ENCODE data around the gene RBMS3.

RBMS3 gene

GRCh38 chr3:29576181-29576580, 295.3 kb downstream of the RBMS3 start:
- no peak for DNase-seq (ENCODE audit: low spot score)

DNA sequence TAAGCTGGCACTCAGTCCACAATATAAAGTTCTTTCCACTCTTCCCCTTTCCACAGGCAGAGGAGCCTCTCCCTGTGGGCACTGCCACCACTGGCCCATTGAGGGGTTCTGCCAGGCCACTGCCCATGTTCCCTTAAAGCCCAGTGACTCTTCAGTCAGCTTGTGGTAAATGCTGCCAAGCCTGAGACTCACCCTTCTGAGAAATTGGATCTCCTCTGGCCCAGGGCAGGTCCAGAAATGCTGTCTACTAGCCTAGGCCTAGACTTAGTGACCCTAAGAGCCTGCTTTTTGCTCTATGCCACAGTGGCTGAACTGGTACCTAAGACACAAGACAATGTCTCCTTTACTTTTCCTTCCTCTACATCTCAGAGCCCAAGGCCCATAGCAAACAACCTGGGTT, 295.8 kb downstream of the RBMS3 start:
- no peak for DNase-seq (ENCODE audit: low spot score)

GRCh38 chr3:29577250-29577649, 296.4 kb downstream of the RBMS3 start:
- no peak for DNase-seq (ENCODE audit: low spot score)

DNA sequence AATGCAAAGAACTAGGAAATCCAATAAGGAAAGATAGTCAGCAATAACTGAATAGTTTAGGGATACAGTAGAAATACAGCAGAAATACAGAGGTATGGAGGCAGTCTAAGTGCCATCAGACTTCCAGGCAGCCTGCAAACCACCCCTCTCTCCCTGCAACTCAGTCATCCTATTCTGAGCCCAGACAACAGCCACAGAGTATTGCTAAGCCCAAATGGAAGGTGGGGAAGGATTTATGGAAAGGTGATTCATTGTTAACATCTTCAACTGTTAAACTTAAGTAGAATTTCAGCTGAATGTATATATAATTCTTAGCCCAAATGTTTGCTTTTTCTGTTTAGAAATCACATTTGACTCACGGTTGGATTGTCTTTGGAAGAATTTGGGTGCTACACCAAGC, 300.4 kb downstream of the RBMS3 start:
- DNase-seq (ENCODE audit: low spot score), result no peak

GRCh38 chr3:29582273-29582672, 301.4 kb downstream of the RBMS3 start:
- peak; percentile 32 for DNase-seq (ENCODE audit: low spot score)

DNA sequence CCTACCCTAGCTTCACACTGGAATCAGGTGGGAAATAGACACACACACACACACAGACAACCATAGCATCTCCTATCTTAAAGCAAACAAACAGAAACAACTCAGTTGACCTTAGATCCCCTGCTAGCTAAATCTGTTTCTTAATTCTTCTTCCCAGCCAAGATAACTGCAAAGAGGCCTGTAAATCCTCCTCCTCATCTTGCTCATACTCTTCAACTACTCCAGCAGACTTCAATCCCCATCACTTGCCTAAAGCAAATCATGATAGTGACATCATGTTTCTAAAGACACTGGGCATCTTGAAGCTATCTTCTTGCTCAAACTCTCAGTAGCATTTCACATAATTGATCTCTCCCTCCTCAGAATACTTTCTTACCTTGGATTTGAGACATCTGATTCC, 303.0 kb downstream of the RBMS3 start:
- DNase-seq (ENCODE audit: low spot score), result no peak

- DNase-seq (ENCODE audit: low spot score), result no peak
These were observed 304.5 kb downstream of the RBMS3 start for GRCh38 chr3:29585368-29585767.

- DNase-seq (ENCODE audit: low spot score), result no peak
These were observed 306.5 kb downstream of the RBMS3 start for GRCh38 chr3:29587340-29587739.

DNA sequence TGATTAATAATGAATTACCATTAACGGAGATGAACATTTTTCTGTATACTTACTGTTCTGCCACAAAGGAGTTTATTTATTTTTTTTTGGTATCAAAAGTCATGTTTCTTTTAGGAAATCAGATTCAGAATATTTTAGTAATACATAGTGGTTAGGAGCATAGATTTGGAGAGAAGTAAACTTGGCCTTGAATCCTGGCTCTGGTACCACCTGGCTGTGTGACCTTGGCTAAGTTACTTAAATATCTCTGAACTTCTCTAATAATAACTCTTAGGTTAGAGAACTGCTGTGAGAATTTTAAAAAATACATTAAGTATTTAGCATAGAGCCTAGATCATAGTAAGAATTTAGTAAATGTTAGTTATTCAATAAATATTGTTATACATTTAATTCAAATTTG, 309.1 kb downstream of the RBMS3 start:
- DNase-seq (ENCODE audit: low spot score), result no peak

DNA sequence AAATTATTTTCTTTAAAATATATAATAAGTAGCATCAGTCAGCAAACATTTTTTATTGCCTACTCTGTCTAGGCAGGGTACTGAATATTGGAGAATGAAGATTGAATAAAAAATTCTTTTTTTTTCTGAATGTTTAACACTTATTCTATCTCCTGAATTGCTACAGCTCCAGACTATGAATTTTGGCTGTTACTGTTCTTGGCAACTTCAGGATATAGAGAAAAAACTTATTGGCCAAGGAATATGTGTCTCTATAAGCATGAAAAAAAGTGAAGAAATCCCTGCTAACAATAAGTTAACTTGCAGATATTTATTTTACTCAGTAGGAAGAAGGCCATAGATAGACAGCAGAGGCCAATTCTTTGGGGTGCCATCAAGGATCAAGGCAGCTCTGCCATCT, 309.6 kb downstream of the RBMS3 start:
- no peak for DNase-seq (ENCODE audit: low spot score)

GRCh38 chr3:29591579-29591978, 310.7 kb downstream of the RBMS3 start:
- no peak for DNase-seq (ENCODE audit: low spot score)

DNA sequence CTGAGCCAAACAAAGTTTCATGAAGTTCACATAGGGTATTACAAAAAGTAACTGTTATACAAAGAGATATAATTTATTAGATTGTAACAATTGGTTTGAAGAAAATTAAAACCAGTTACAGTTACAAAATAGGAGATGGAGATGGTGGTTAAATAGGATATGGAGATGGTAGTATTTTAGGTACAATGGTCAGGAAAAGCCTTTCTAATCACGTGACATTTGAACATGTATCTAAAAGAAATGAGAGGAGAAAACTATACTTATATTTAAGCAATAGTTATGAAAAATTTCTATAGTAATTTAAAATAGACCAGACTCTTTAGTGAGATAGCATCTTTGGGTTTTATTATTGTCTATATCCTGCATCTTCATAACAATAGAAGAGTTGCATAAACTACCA, 312.9 kb downstream of the RBMS3 start:
- no peak for DNase-seq (ENCODE audit: low spot score)

DNA sequence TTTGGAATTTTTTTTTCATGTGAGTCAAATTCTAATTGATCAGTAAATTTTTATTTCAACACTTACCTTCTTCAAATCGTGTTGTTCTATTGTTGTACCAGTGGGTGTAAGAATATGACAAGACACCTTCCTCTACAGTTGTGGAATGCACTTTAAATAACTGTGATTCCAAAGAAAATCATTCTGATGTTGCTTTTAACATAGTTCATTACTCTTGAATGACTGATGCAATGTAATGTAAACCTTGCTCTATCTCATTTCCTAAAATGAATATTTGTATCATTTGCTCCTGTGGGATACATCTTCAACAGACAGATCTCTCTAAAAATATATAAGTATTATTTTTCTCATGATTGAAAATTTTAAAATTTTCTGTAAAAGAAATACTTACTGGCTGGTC, 313.4 kb downstream of the RBMS3 start:
- no peak for DNase-seq (ENCODE audit: low spot score)

GRCh38 chr3:29597376-29598008, 316.6 kb downstream of the RBMS3 start:
- DNase-seq (ENCODE audit: low spot score), result no peak

- DNase-seq (ENCODE audit: low spot score), result no peak
These were observed 321.2 kb downstream of the RBMS3 start for GRCh38 chr3:29601861-29602585.

GRCh38 chr3:29605845-29606244, 325.0 kb downstream of the RBMS3 start:
- no peak for DNase-seq (ENCODE audit: low spot score)

- no peak for DNase-seq (ENCODE audit: low spot score)
These were observed 325.5 kb downstream of the RBMS3 start for GRCh38 chr3:29606416-29606815.

DNA sequence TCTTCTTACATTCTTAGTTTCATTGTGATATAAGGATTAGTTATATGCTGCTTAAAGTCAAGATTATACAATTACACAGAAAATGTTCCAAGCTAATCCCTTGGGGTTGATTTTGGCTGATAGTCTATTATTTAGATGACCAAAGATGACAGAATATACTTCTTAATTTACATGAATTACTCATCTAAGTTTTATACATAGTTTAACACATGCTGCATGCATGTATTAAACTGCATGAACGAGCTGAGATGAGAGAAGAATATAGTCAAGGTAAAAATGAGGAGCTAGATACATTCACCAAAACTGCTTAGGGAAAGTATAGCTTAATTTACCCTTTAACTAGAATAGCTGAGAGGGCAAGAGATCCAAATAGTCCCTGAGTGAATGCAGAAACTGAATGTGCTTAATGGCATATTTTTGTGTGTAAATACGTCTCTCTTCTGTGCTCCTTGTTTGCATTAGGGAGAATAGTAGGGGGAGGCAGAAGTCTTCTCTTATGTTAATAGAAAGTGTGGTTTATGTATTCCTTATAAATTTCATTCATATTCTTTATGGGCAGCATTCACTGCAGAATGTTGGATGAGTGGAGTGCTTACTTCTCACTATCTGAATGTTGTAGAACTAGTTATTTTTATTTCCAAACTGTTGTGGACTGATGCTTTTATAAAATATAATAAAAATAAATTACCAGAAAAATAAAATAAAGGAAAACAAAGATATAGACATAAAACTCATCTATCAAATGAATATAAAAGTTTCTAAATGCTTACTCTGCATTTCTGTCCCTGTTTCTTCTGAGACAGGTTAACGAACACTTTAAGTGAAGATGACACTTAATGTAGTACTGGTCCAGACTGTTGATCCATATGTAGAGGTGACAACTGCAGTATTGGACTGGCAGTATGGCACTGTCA, 327.8 kb downstream of the RBMS3 start:
- no peak for DNase-seq (ENCODE audit: low spot score)

DNA sequence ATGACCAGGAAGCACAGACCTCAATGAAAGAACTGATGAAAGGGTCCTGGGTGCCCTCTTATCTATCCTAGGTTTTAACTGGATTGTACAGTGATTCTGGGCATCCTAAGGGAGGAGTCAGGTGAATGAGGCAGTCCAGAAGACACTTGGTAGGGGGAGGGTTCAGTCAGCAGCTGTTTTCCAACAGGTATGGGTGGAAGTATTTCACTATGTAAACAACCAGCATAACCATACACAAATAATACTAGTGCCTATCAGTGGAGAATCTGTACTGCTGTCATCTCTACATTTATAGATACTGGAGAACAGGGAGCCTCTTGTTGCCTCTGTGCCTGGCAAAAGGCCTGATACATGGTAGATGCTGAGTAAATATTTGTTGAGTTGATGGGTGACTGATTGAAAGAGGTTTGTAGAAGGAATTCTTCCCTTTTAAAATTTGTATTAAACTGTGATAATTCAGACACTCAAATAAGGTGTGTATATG, 328.5 kb downstream of the RBMS3 start:
- DNase-seq (ENCODE audit: low spot score), result no peak

DNA sequence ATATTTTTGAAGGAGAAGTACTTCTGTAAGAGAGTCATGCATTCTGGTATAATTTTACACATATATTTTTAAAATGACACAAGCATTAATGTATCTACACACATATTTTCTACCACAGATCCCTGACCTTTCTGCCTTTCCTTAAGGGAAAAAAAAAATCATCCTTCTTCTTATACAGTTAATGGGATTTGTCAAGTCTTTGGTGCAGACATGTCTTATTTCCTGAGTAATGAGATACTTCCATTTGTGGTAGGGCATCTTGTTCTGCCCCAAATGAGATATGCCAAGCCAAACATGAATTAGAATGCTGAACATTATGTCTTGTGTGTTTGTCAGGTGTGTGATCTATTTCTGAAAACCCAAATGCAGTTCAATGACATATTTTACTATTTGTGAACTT, 329.9 kb downstream of the RBMS3 start:
- DNase-seq (ENCODE audit: low spot score), result no peak

DNA sequence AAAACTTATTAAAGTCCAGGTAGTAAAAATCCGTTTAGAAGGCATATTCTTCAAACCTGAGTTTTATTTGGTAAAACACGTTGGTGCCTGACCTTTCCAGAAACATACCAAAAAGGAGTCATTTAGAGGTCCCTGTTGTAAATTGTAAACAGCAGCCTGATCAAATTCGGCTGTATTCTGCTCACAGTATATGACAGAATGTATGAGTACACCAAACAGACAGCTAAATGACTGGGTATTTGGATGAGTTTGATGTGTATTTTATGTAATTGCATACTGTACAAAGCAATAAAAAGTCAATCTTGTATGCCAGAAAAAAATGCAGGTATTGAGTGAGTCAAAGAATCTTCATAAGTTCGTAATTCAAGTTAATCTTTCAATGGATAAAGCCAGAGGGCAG, 330.4 kb downstream of the RBMS3 start:
- no peak for DNase-seq (ENCODE audit: low spot score)

DNA sequence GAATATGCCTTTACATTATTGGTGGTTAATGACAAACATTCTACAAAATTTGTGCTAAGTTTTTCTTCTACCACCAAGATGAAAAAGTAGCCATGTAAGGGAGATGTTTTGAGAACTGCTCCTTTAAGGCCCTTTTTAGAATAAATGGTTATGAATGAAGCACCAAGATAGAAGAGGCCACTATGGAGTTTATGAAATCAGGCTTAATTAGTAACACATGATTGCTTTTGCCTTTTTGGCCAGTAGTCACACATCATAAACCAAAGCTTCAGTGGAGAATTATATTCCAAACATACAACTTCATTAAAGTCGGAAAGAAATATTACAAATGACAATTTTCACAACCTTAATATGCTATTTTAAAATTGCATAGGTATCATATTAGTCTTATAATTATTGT, 331.7 kb downstream of the RBMS3 start:
- DNase-seq (ENCODE audit: low spot score), result no peak
